Left ventricle myocardium inferior (tissue), 1 donor: ENCODE measurements around the gene RNF169. TPM values are rescaled to one million over a fixed set of nuclear protein-coding genes. Genes with fewer than 3 reads are reported as not detected.
"Not testable (repeated sequence)": the region's sequence is repeated elsewhere in the genome, so short reads cannot be mapped to it uniquely, and the experiment has no call there.

Experiments used
- DNase-seq: peaks from one replicate; pipeline ENCODE4 v3.0.0-alpha.2; 2020
- H3K27ac ChIP-seq: fragments of 200-600 bp; replicated peaks from 2 replicates; pipeline ENCODE4 v1.8.0; 2021
- H3K27me3 ChIP-seq: fragments of 200-600 bp; 2 replicates; pipeline ENCODE4 v1.8.0; 2021; ENCODE audit warnings: low read depth
- H3K36me3 ChIP-seq: fragments of 200-600 bp; 2 replicates; pipeline ENCODE4 v1.8.0; 2021
- H3K4me1 ChIP-seq: fragments of 200-600 bp; 2 replicates; pipeline ENCODE4 v1.8.0; 2021
- H3K4me3 ChIP-seq: fragments of 200-600 bp; 2 replicates; pipeline ENCODE4 v1.8.0; 2021; ENCODE audit warnings: mild to moderate bottlenecking, moderate library complexity
- H3K9me3 ChIP-seq: fragments of 200-600 bp; replicated peaks from 2 replicates; pipeline ENCODE4 v1.8.0; 2021
- intact Hi-C: fragments of 100-400 bp; cut with micrococcal nuclease; formaldehyde crosslinking; loops from one replicate; pipeline ENCODE4 v1.11.0; 2022
- total RNA-seq: library from RNA; stranded (reverse); fragmentation: NEBNext Ultra II Directional; extraction: Animal tissue kit (Norgen Biotek cat#: 25700); gene quantifications from one replicate; pipeline ENCODE4 v1.2.1, GENCODE V29; 2021
- TF ChIP-seq, protein P1 (sequence below): fragments of 200-600 bp; IDR thresholded peaks from 2 replicates; pipeline ENCODE4 v1.8.0; 2021; ENCODE audit warnings: antibody characterized with exemption, mild to moderate bottlenecking, borderline replicate concordance
- donor health status: DM: no; HTN: yes; CAD: no; lungs with severe emphysema.

Gene RNF169
- total RNA-seq, 1 donor from 2014 or later: 9.6 TPM

DNA sequence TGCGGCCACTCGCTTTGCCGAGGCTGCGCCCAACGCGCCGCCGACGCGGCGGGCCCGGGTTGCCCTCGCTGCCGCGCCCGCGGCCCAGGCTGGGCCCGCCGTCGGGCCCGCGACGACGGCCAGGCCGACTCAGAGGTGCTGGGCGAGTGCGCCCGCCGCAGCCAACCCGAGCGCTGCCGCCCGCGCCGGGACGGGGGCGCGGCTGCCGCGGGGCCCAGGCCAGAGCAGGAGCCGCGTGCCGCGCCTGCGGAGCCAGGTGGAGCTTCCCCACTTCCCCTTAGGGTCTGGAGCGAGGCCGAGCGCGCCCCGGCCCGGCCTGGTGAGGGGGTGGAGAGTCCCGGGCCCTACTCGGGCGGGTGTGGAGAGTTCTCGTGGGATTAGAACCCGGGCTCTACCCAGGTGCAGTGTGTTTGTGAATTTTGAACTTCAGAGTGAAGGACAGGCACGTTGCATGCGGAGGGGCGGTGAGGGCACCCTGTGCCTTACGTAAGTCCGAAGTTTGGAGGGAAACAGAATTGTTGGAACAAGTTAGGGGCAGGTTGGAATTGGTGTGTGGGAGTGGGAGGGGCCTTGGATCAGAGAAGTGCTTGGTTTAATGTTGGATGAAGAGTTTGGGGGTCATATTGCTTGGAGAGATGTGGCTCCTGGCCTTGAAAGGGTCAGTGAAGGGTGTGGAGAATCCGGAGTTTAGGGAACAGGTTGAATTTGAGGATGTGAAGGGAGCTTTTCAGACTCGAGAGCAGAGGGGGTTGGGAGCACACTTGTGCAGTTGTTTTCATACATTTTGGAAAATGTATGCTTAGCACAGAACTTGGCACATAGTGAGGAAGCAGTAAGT is 697 bp downstream of the RNF169 start:
- H3K4me1 ChIP-seq: peaks cover 49% of the 10 kb centered on the region
- peak overlapping the region; percentile 96 for H3K27ac ChIP-seq
- no peaks in the 10 kb centered on the region for H3K36me3 ChIP-seq
- no peaks in the 10 kb centered on the region for H3K9me3 ChIP-seq
- peak overlapping the region; percentile 87 for H3K4me3 ChIP-seq
- TF ChIP-seq, protein P1, sequence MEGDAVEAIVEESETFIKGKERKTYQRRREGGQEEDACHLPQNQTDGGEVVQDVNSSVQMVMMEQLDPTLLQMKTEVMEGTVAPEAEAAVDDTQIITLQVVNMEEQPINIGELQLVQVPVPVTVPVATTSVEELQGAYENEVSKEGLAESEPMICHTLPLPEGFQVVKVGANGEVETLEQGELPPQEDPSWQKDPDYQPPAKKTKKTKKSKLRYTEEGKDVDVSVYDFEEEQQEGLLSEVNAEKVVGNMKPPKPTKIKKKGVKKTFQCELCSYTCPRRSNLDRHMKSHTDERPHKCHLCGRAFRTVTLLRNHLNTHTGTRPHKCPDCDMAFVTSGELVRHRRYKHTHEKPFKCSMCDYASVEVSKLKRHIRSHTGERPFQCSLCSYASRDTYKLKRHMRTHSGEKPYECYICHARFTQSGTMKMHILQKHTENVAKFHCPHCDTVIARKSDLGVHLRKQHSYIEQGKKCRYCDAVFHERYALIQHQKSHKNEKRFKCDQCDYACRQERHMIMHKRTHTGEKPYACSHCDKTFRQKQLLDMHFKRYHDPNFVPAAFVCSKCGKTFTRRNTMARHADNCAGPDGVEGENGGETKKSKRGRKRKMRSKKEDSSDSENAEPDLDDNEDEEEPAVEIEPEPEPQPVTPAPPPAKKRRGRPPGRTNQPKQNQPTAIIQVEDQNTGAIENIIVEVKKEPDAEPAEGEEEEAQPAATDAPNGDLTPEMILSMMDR: no peak
- no peaks in the 10 kb centered on the region for H3K27me3 ChIP-seq
- DNase-seq: peak; percentile 55
- intact Hi-C loops: no loop called here

DNA sequence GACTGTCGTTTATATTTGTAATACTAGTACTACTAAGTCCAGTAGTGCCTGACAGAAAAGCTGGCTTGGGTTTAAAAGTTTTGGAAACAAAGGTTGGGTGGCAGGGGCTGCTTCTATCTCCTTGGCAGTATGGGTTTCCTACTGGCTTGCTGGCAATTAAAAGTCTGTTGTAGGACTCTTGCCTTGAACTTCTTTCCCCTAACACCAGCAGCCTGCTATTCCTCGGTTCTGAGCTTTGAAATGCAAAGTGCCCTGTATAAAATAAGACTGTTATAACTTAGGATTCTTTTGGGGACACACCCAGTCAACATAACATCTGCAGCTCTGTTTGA is 1.3 kb downstream of the RNF169 start:
- peak overlapping the region; percentile 96 for H3K27ac ChIP-seq

DNA sequence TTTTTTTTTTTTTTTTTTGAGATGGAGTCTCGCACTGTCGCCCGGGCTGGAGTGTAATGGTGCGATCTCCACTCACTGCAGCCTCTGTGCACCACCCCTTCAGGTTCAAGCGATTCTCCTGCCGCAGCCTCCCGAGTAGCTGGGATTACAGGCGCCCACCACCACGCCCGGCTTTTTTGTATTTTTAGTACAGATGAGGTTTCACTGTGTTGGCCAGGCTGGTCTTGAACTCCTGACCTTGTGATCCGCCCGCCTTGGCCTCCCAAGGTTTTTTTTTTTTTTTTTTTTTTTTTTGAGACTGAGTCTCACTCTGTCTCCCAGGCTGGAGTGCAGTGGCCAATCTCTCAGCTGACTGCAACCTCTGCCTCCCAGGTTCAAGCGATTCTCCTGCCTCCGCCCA is 1.9 kb downstream of the RNF169 start:
- H3K9me3 ChIP-seq, intact Hi-C loops, DNase-seq, H3K27ac ChIP-seq, H3K27me3 ChIP-seq, H3K36me3 ChIP-seq: not testable (repeated sequence)
- H3K4me1 ChIP-seq: peaks cover 62% of the 10 kb centered on the region
- peak overlapping the region; percentile 87 for H3K4me3 ChIP-seq

More for the DNA sequence above, 1.3 kb downstream of the RNF169 start:
- Histone ChIP-seq H3K27me3 (no peaks in the 10 kb centered on the region), H3K4me3 (peak overlapping the region; percentile 87), H3K4me1 (peaks cover 55% of the 10 kb centered on the region), H3K9me3 (no peaks in the 10 kb centered on the region), H3K36me3 (no peaks in the 10 kb centered on the region)
- TF ChIP-seq, protein P1: no peak
- intact Hi-C loops: no loop called here
- no peak for DNase-seq

DNA sequence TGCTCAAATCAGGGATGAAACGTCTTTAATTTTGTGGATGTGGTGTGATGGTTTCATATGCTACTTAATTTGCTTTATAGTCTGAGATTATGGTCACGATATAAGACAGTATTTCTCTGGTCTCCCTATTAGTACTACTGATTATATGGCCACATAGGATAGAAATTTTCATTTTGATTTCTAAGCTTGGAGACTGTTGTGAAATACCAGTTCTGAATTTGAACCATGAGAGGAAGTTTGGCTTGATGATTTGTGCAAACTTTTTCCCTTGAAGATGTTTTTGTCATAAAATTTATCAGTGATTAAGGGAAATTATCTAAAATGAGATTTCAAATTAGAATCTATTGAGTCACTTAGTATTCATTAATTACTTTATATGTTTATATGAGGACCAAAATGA is 2.7 kb downstream of the RNF169 start:
- DNase-seq: no peak
- H3K27me3 ChIP-seq: no peaks in the 10 kb centered on the region
- H3K27ac ChIP-seq: no peak overlapping the region
- intact Hi-C loops: no loop called here
- TF ChIP-seq, protein P1: no peak
- no peak overlapping the region for H3K4me3 ChIP-seq
- H3K36me3 ChIP-seq: no peaks in the 10 kb centered on the region
- H3K4me1 ChIP-seq: peaks cover 69% of the 10 kb centered on the region
- H3K9me3 ChIP-seq: no peaks in the 10 kb centered on the region

DNA sequence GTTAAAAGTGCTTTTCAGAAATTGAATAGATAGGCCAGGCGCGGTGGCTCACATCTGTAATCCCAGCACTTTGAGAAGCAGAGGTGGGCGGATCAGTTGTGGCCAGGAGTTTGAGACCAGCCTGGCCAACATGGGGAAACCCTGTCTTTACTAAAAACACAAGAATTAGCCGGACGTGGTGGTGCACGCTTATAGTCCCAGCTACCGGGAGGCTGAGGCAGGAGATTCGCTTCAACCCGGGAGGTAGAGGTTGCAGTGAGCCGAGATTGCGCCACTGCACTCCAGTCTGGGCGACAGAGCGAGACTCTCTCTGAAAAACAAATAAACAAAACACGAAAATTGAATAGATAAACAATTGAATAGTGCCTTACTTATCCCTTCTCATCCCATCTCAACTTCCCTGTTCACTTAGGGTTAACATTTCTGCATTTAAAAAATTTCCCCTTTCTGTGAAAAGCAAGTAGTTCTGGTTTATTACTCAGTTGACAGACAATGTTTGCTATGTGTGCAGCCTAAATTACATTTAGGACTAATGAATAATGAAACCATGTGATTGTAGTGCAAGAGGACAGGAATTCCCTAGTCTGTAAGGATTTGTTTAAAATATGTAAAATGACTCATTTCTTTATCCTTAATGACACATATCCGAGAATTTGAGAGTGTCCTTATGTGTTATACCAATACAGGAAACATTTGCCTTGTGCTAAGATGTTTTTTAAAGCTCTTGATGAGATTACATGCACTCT is 6.0 kb downstream of the RNF169 start:
- Histone ChIP-seq H3K4me3 (no peak overlapping the region), H3K27ac (no peak overlapping the region), H3K27me3 (no peaks in the 10 kb centered on the region), H3K36me3 (no peaks in the 10 kb centered on the region), H3K9me3 (no peaks in the 10 kb centered on the region), H3K4me1 (peaks cover 53% of the 10 kb centered on the region)
- TF ChIP-seq, protein P1: no peak
- intact Hi-C loops: no loop called here
- DNase-seq: no peak
